Spleen (tissue), 7 donors: ENCODE data around the gene PACSIN1.

Experiments used
- POLR2A ChIP-seq, 3 donors: fragments of 450-650 bp; IDR thresholded peaks; one replicate each; pipeline ENCODE4 v1.5.1; 2017; ENCODE audit warnings: antibody characterized with exemption in 3 of 3, mild to moderate bottlenecking in 1 of 3
- POLR2AphosphoS5 ChIP-seq, 3 donors: sonication (generic); formaldehyde crosslinking; IDR thresholded peaks; one replicate each; pipeline ENCODE4 v1.5.1; 2017; ENCODE audit warnings: antibody characterized with exemption in 3 of 3
- TF ChIP-seq, protein P1 (sequence below), 11 experiments: fragments of 200-600 bp in 7 of 11; fragments of 450-650 bp in 4 of 11; sonication (generic) in 4 of 11; IDR thresholded peaks in 8 of 11; conservative IDR thresholded peaks in 3 of 11; 1 replicate in 7 of 11; 2 replicates in 4 of 11; pipeline versions ENCODE4 v1.4.0 to v1.8.0; 2016 to 2021; ENCODE audit warnings: antibody characterized with exemption in 11 of 11, inconsistent platforms in 4 of 11, mild to moderate bottlenecking in 1 of 11
- donor health status: DM: no; HTN: no; CAD: no; lungs with moderate emphysema.
- donor health status: DM: no; HTN: no; CAD: no.
- donor health status: DM: no; HTN: no; CAD: no.

GRCh38 chr6:34531580-34532201 lies 65.8 kb downstream of the PACSIN1 start:
- TF ChIP-seq, protein P1, sequence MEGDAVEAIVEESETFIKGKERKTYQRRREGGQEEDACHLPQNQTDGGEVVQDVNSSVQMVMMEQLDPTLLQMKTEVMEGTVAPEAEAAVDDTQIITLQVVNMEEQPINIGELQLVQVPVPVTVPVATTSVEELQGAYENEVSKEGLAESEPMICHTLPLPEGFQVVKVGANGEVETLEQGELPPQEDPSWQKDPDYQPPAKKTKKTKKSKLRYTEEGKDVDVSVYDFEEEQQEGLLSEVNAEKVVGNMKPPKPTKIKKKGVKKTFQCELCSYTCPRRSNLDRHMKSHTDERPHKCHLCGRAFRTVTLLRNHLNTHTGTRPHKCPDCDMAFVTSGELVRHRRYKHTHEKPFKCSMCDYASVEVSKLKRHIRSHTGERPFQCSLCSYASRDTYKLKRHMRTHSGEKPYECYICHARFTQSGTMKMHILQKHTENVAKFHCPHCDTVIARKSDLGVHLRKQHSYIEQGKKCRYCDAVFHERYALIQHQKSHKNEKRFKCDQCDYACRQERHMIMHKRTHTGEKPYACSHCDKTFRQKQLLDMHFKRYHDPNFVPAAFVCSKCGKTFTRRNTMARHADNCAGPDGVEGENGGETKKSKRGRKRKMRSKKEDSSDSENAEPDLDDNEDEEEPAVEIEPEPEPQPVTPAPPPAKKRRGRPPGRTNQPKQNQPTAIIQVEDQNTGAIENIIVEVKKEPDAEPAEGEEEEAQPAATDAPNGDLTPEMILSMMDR (IDR thresholded peaks at IDR 0.05 in 8 of 11, conservative IDR thresholded peaks at IDR 0.05 in 3 of 11), result no peak
- peak in 1 of 3 donors; percentile 14 for TF ChIP-seq POLR2A (IDR thresholded peaks at IDR 0.05)
- TF ChIP-seq POLR2AphosphoS5 (IDR thresholded peaks at IDR 0.05), result peak in 2 of 3 donors; percentile 76 to 88
